Lower lobe of right lung (tissue), 2 donors: Measurements from ENCODE around the gene EYA2. TPM values are rescaled to one million over a fixed set of nuclear protein-coding genes. Genes with fewer than 3 reads are reported as not detected.
"Not testable (repeated sequence)": the region's sequence is repeated elsewhere in the genome, so short reads cannot be mapped to it uniquely, and the experiment has no call there.

Source experiments
- ATAC-seq, 2 donors: fragments of 200-7000 bp; cut with Tn5 transposase; one replicate each; pipeline ENCODE4 v1.9.1; 2020 to 2022; ENCODE audit warnings: mild to moderate bottlenecking in 2 of 2, moderate library complexity in 2 of 2
- DNase-seq: peaks from one replicate; pipeline ENCODE4 v3.0.0-alpha.2; 2020
- H3K27ac ChIP-seq: fragments of 200-600 bp; one replicate; pipeline ENCODE4 v1.8.0; 2022
- H3K27me3 ChIP-seq: fragments of 200-600 bp; one replicate; pipeline ENCODE4 v1.8.0; 2022; ENCODE audit warnings: low read depth
- H3K36me3 ChIP-seq: fragments of 200-600 bp; one replicate; pipeline ENCODE4 v1.8.0; 2022; ENCODE audit warnings: mild to moderate bottlenecking
- H3K4me1 ChIP-seq: fragments of 200-600 bp; one replicate; pipeline ENCODE4 v1.8.0; 2022
- H3K4me3 ChIP-seq: fragments of 200-600 bp; one replicate; pipeline ENCODE4 v1.8.0; 2022; ENCODE audit warnings: mild to moderate bottlenecking
- H3K9me3 ChIP-seq: fragments of 200-600 bp; one replicate; pipeline ENCODE4 v1.8.0; 2022
- intact Hi-C: fragments of 100-400 bp; cut with DNase I; formaldehyde crosslinking; loops from one replicate; pipeline ENCODE4 v1.11.0; 2022
- total RNA-seq: library from RNA; stranded (reverse); fragmentation: NEBNext Ultra II Directional; extraction: Animal tissue kit (Norgen Biotek cat#: 25700); gene quantifications from one replicate; pipeline ENCODE4 v1.2.1, GENCODE V29; 2021
- TF ChIP-seq, protein P1 (sequence below): fragments of 200-600 bp; IDR thresholded peaks from one replicate; pipeline ENCODE4 v1.8.0; 2022; ENCODE audit warnings: antibody characterized with exemption, mild to moderate bottlenecking
- donor health status: DM: no; HTN: yes; CAD: no; lungs with severe emphysema.

The EYA2 gene
- total RNA-seq, 1 donor from 2014 or later: 3.5 TPM

GRCh38 chr20:47205577-47206123 lies 311.0 kb downstream of the EYA2 start:
- peak; percentile 78 to 87 for ATAC-seq
- peak; percentile 77 for DNase-seq
- Histone ChIP-seq H3K4me3 (no peak overlapping the region), H3K27ac (no peak overlapping the region), H3K4me1 (no peaks in the 10 kb centered on the region), H3K36me3 (peaks cover 25% of the 10 kb centered on the region), H3K9me3 (no peaks in the 10 kb centered on the region), H3K27me3 (no peaks in the 10 kb centered on the region)
- intact Hi-C loops: no loop called here
- TF ChIP-seq, protein P1, sequence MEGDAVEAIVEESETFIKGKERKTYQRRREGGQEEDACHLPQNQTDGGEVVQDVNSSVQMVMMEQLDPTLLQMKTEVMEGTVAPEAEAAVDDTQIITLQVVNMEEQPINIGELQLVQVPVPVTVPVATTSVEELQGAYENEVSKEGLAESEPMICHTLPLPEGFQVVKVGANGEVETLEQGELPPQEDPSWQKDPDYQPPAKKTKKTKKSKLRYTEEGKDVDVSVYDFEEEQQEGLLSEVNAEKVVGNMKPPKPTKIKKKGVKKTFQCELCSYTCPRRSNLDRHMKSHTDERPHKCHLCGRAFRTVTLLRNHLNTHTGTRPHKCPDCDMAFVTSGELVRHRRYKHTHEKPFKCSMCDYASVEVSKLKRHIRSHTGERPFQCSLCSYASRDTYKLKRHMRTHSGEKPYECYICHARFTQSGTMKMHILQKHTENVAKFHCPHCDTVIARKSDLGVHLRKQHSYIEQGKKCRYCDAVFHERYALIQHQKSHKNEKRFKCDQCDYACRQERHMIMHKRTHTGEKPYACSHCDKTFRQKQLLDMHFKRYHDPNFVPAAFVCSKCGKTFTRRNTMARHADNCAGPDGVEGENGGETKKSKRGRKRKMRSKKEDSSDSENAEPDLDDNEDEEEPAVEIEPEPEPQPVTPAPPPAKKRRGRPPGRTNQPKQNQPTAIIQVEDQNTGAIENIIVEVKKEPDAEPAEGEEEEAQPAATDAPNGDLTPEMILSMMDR: peak; percentile 87

GRCh38 chr20:47206552-47206951 lies 311.9 kb downstream of the EYA2 start:
- intact Hi-C loops: not testable (repeated sequence)

GRCh38 chr20:47206962-47207641 lies 312.5 kb downstream of the EYA2 start:
- Histone ChIP-seq H3K36me3 (peaks cover 40% of the 10 kb centered on the region), H3K4me3 (no peak overlapping the region), H3K4me1 (no peaks in the 10 kb centered on the region), H3K9me3 (no peaks in the 10 kb centered on the region), H3K27ac (no peak overlapping the region), H3K27me3 (no peaks in the 10 kb centered on the region)
- intact Hi-C loops: no loop called here
- TF ChIP-seq, protein P1: no peak
- ATAC-seq (no peak), DNase-seq (no peak)

More at GRCh38 chr20:47206552-47206951, 311.9 kb downstream of the EYA2 start:
- H3K9me3 ChIP-seq, H3K27me3 ChIP-seq, H3K27ac ChIP-seq, ATAC-seq, DNase-seq, H3K4me1 ChIP-seq, H3K4me3 ChIP-seq: not testable (repeated sequence)
- peaks cover 34% of the 10 kb centered on the region for H3K36me3 ChIP-seq

- ATAC-seq (no peak), DNase-seq (no peak)
- peaks cover 54% of the 10 kb centered on the region for H3K36me3 ChIP-seq
- H3K27me3 ChIP-seq: no peaks in the 10 kb centered on the region
- intact Hi-C loops: no loop called here
- TF ChIP-seq, protein P1: no peak
- no peak overlapping the region for H3K27ac ChIP-seq
- H3K4me1 ChIP-seq: no peaks in the 10 kb centered on the region
- H3K9me3 ChIP-seq: no peaks in the 10 kb centered on the region
- no peak overlapping the region for H3K4me3 ChIP-seq
Observed at GRCh38 chr20:47208534-47209174, 314.0 kb downstream of the EYA2 start.

GRCh38 chr20:47209982-47210381 lies 315.3 kb downstream of the EYA2 start:
- intact Hi-C loops: no loop called here
- DNase-seq (no peak), ATAC-seq (no peak)
- Histone ChIP-seq H3K36me3 (peaks cover 67% of the 10 kb centered on the region), H3K27ac (no peak overlapping the region), H3K4me3 (no peak overlapping the region), H3K27me3 (no peaks in the 10 kb centered on the region), H3K4me1 (no peaks in the 10 kb centered on the region), H3K9me3 (no peaks in the 10 kb centered on the region)
- TF ChIP-seq, protein P1: no peak

- Histone ChIP-seq H3K9me3 (no peaks in the 10 kb centered on the region), H3K36me3 (peaks cover 72% of the 10 kb centered on the region), H3K27me3 (no peaks in the 10 kb centered on the region), H3K27ac (no peak overlapping the region), H3K4me3 (no peak overlapping the region), H3K4me1 (no peaks in the 10 kb centered on the region)
- ATAC-seq: no peak
- intact Hi-C loops: no loop called here
- TF ChIP-seq, protein P1: no peak
- DNase-seq: no peak
Observed at GRCh38 chr20:47210470-47210869, 315.8 kb downstream of the EYA2 start.
